ENCODE data around the gene TRIM33.
"Not testable (repeated sequence)": the region's sequence is repeated elsewhere in the genome, so short reads cannot be mapped to it uniquely, and the experiment has no call there.

TRIM33 gene

GRCh38 chr1:114456586-114456985, 54.4 kb downstream of the TRIM33 start:
- H3K4me1 ChIP-seq: no peaks in the 10 kb centered on the region
- no peaks in the 10 kb centered on the region; the same call in 1 of the 2 replicates for H4K20me1 ChIP-seq
- peaks cover 98% of the 10 kb centered on the region for H3K36me3 ChIP-seq
- no peak overlapping the region for H3K9ac ChIP-seq
- peaks cover 26% of the 10 kb centered on the region for H3K9me3 ChIP-seq
- no peaks in the 10 kb centered on the region for H3K27me3 ChIP-seq
- H3K4me2 ChIP-seq: no peak overlapping the region
- H3K27ac ChIP-seq: no peak overlapping the region
- no peak overlapping the region for H3K4me3 ChIP-seq
- TF ChIP-seq Cebpa-rat (IDR thresholded peaks at IDR 0.05): no peak

DNA sequence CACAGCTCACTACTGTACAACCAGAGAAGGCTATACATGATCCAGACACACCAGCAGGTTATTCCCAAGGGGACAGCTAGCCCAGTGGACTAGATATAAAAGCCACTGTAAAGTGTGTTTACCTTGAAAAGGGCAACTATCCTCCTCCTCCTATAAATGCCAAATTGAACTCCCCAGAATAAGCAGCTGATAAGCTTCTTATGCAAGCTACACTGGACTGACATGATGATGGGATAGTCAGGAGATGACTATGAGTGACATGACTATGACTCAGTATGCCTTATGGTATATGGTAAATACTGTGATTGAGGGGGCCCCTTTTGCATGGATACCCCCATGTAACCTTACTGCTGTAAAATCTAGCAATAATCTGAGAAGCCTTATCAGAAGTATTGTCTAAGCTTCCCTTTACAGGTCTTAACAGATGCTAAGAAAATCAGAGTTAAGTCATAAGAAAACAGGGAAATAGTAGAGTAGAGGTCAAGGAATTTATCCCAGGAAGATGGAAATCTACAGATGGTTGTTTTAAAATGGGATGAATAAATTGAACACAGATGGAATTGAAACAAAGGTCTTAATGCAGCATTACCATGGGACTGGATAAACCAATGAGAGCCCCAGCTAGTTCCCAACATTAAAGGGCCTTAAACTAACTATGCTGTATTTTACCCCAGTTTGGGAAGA, 55.8 kb downstream of the TRIM33 start:
- Histone ChIP-seq H3K36me3 (peaks cover 97% of the 10 kb centered on the region), H3K27me3 (no peaks in the 10 kb centered on the region), H3K9me3 (peaks cover 22% of the 10 kb centered on the region), H3K27ac (no peak overlapping the region), H3K9ac (no peak overlapping the region), H3K4me2 (no peak overlapping the region), H4K20me1 (no peaks in the 10 kb centered on the region; the same call in 1 of the 2 replicates), H3K4me1 (no peaks in the 10 kb centered on the region), H3K4me3 (no peak overlapping the region)
- TF ChIP-seq Cebpa-rat (IDR thresholded peaks at IDR 0.05): no peak

DNA sequence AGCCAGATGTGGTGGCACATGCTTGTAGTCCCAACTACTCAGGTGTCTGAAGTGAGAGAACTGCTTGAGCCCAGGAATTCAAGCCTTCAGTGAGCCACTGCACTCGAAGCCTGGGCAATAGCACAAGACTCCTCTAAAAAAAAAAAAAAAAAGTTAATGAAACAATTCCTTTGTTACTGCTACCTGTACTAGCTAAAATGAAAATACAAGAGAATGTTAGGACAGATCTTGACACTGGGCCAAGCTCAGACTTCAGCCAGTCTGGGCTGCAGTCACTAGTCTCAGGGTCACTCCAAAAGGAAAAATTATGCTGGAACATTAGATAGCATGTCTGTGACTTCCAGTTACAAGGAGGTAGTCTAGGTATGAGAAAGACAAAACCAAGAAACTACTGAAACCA, 56.5 kb downstream of the TRIM33 start:
- H3K36me3 ChIP-seq: peaks cover 97% of the 10 kb centered on the region
- H3K9me3 ChIP-seq: peaks cover 15% of the 10 kb centered on the region
- no peak overlapping the region for H3K9ac ChIP-seq
- H3K4me2 ChIP-seq: no peak overlapping the region
- no peaks in the 10 kb centered on the region for H3K27me3 ChIP-seq
- H4K20me1 ChIP-seq: no peaks in the 10 kb centered on the region; the same call in 1 of the 2 replicates
- TF ChIP-seq Cebpa-rat (IDR thresholded peaks at IDR 0.05): no peak
- H3K27ac ChIP-seq: no peak overlapping the region
- H3K4me1 ChIP-seq: no peaks in the 10 kb centered on the region
- H3K4me3 ChIP-seq: no peak overlapping the region

DNA sequence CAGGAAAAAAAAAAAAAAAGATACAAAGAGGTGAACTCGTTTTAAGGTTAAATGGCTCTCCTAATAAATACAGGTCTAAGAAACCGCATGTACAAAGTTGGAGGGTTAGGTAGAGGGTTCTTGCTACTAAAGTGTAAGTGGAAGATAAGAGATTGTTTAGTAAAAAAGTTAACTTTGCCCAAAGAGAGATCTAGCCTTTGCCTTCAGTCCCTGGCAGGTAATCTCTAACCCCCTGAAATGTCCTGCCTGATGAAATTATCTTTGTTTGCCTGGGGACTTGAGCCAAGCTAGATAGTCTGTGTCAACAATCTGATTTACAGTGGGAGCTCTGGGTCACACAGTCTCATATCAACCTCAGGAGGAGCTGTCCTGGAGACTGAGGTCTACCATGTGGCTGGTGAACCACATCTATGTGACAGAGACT, 57.6 kb downstream of the TRIM33 start:
- Histone ChIP-seq H4K20me1 (no peaks in the 10 kb centered on the region; the same call in 1 of the 2 replicates), H3K9me3 (peaks cover 3% of the 10 kb centered on the region), H3K27ac (no peak overlapping the region), H3K4me2 (no peak overlapping the region), H3K4me3 (no peak overlapping the region), H3K4me1 (no peaks in the 10 kb centered on the region), H3K36me3 (peaks cover 97% of the 10 kb centered on the region), H3K9ac (no peak overlapping the region), H3K27me3 (no peaks in the 10 kb centered on the region)
- no peak for TF ChIP-seq Cebpa-rat (IDR thresholded peaks at IDR 0.05)

DNA sequence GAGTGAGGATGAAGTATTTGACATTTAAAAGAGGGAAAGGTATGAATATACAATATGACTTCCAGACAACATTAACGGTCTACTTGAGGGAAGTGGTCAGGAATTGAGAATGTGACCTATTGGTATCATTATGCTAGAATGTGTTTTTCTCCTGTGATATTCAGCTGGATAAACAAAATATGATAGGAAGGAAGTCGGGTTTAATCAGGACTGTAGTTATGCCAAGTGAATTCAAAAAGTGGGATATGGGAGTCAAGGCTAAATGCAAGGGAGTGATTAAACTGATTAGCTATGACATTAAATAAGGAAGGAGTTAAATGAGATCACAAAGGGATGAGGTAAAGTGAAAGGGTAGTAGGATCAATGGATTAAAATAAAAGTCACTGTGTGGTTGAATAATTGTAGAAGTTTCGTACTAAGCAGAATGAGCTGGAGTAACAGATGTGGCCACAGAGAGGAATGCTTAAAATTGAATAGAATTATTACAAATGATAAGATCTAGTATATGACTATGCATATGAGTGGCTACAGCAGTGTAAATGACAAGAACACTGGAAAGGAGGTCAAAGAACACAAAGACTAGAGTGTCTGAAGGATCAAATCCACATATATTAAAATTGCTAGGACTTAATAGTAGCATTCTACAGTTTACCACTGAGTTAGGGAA, 62.5 kb downstream of the TRIM33 start:
- Histone ChIP-seq H3K4me1 (no peaks in the 10 kb centered on the region), H4K20me1 (no peaks in the 10 kb centered on the region; the same call in 1 of the 2 replicates), H3K27ac (no peak overlapping the region), H3K9me3 (no peaks in the 10 kb centered on the region), H3K27me3 (no peaks in the 10 kb centered on the region), H3K36me3 (peaks cover 89% of the 10 kb centered on the region), H3K4me2 (no peak overlapping the region), H3K4me3 (no peak overlapping the region), H3K9ac (no peak overlapping the region)
- TF ChIP-seq Cebpa-rat (IDR thresholded peaks at IDR 0.05): no peak

GRCh38 chr1:114446198-114446597, 64.8 kb downstream of the TRIM33 start:
- no peak overlapping the region for H3K9ac ChIP-seq
- no peak overlapping the region for H3K4me2 ChIP-seq
- no peak overlapping the region for H3K27ac ChIP-seq
- H3K9me3 ChIP-seq: no peaks in the 10 kb centered on the region
- no peaks in the 10 kb centered on the region for H3K4me1 ChIP-seq
- no peaks in the 10 kb centered on the region for H3K27me3 ChIP-seq
- no peak for TF ChIP-seq Cebpa-rat (IDR thresholded peaks at IDR 0.05)
- H3K4me3 ChIP-seq: no peak overlapping the region
- peaks cover 87% of the 10 kb centered on the region for H3K36me3 ChIP-seq
- H4K20me1 ChIP-seq: no peaks in the 10 kb centered on the region

GRCh38 chr1:114443226-114443625, 67.8 kb downstream of the TRIM33 start:
- not testable (repeated sequence) for H3K4me3 ChIP-seq, H3K4me2 ChIP-seq, H3K9me3 ChIP-seq, H3K27ac ChIP-seq, H3K27me3 ChIP-seq, H3K9ac ChIP-seq, H3K4me1 ChIP-seq, H4K20me1 ChIP-seq
- H3K36me3 ChIP-seq: peaks cover 84% of the 10 kb centered on the region

- no peaks in the 10 kb centered on the region for H3K4me1 ChIP-seq
- H3K27ac ChIP-seq: no peak overlapping the region
- no peaks in the 10 kb centered on the region for H3K27me3 ChIP-seq
- no peak overlapping the region for H3K4me3 ChIP-seq
- no peak for TF ChIP-seq Cebpa-rat (IDR thresholded peaks at IDR 0.05)
- no peaks in the 10 kb centered on the region for H3K9me3 ChIP-seq
- peaks cover 78% of the 10 kb centered on the region for H3K36me3 ChIP-seq
- no peak overlapping the region for H3K9ac ChIP-seq
- 0 out of 2 replicates have a peak, but pooled peaks cover 7% of the 10 kb centered on the region for H4K20me1 ChIP-seq
- no peak overlapping the region for H3K4me2 ChIP-seq
These were observed 69.7 kb downstream of the TRIM33 start for GRCh38 chr1:114441332-114441731.

GRCh38 chr1:114439369-114439768, 71.6 kb downstream of the TRIM33 start:
- Histone ChIP-seq H3K9me3 (no peaks in the 10 kb centered on the region), H3K36me3 (peaks cover 80% of the 10 kb centered on the region), H3K27me3 (no peaks in the 10 kb centered on the region), H3K4me1 (no peaks in the 10 kb centered on the region), H3K4me3 (no peak overlapping the region), H4K20me1 (0 out of 2 replicates have a peak, but pooled peaks cover 7% of the 10 kb centered on the region), H3K4me2 (no peak overlapping the region), H3K9ac (no peak overlapping the region), H3K27ac (no peak overlapping the region)
- TF ChIP-seq Cebpa-rat (IDR thresholded peaks at IDR 0.05): no peak

DNA sequence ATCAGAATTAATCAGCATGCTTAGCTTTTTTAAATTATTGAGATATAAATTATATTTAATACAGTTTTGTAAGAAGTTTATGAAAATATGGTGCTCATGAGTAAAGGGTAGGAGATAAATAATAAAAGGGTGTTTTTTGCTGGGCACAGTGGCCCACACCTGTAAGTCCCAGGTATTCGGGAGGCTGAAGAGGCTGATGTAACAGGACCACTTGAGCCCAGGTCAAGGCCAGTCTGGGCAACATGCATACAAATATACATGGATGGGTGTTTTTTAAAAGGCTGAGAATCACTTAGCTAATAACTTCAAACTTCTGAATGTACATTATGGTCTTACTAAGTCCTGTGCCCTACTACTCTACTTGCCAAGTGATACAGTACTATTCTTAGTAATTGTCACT, 73.2 kb downstream of the TRIM33 start:
- H3K4me3 ChIP-seq: no peak overlapping the region
- H3K9me3 ChIP-seq: no peaks in the 10 kb centered on the region
- H3K4me1 ChIP-seq: no peaks in the 10 kb centered on the region
- H3K27ac ChIP-seq: no peak overlapping the region
- H3K9ac ChIP-seq: no peak overlapping the region
- no peaks in the 10 kb centered on the region for H3K27me3 ChIP-seq
- TF ChIP-seq Cebpa-rat (IDR thresholded peaks at IDR 0.05): no peak
- H3K4me2 ChIP-seq: no peak overlapping the region
- 0 out of 2 replicates have a peak, but pooled peaks cover 7% of the 10 kb centered on the region for H4K20me1 ChIP-seq
- H3K36me3 ChIP-seq: peaks cover 72% of the 10 kb centered on the region

Data from BLaER1 (cell line).